Measurements from ENCODE around the gene UAP1L1. TPM values are rescaled to one million over a fixed set of nuclear protein-coding genes. Genes with fewer than 3 reads are reported as not detected.
A peak's percentile ranks its signal among the peaks of the same experiment; 100 is the strongest.

UAP1L1 gene
- total RNA-seq, 1 donor from 2014 or later: 2.1 TPM

DNA sequence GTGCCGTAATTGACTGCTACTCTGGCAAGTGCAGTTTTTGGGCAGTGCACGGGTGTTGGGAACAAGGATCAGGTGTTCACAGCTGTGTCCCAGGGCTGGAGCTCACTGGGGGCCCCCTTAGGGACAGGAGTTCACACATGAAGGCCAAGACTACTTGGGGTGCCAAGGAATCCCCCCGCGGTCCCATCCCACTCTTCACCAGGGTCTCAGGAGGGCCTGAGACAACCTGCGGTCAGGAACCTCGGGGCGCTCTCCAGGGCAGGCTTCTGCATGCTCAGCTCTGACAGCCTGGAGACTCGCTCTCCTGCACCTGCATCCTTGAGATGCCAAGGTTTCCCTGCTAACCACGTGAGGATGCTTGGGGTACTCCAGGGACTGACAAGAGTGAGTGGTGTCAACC is 7.2 kb downstream of the UAP1L1 start:
- no peak overlapping the region for H3K4me3 ChIP-seq (ENCODE audit: low read depth, low read length)
- TF ChIP-seq, protein P1, sequence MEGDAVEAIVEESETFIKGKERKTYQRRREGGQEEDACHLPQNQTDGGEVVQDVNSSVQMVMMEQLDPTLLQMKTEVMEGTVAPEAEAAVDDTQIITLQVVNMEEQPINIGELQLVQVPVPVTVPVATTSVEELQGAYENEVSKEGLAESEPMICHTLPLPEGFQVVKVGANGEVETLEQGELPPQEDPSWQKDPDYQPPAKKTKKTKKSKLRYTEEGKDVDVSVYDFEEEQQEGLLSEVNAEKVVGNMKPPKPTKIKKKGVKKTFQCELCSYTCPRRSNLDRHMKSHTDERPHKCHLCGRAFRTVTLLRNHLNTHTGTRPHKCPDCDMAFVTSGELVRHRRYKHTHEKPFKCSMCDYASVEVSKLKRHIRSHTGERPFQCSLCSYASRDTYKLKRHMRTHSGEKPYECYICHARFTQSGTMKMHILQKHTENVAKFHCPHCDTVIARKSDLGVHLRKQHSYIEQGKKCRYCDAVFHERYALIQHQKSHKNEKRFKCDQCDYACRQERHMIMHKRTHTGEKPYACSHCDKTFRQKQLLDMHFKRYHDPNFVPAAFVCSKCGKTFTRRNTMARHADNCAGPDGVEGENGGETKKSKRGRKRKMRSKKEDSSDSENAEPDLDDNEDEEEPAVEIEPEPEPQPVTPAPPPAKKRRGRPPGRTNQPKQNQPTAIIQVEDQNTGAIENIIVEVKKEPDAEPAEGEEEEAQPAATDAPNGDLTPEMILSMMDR (conservative IDR thresholded peaks at IDR 0.05; ENCODE audit: low read depth, low read length): no peak
- no peak for DNase-seq (ENCODE audit: low read depth)

DNA sequence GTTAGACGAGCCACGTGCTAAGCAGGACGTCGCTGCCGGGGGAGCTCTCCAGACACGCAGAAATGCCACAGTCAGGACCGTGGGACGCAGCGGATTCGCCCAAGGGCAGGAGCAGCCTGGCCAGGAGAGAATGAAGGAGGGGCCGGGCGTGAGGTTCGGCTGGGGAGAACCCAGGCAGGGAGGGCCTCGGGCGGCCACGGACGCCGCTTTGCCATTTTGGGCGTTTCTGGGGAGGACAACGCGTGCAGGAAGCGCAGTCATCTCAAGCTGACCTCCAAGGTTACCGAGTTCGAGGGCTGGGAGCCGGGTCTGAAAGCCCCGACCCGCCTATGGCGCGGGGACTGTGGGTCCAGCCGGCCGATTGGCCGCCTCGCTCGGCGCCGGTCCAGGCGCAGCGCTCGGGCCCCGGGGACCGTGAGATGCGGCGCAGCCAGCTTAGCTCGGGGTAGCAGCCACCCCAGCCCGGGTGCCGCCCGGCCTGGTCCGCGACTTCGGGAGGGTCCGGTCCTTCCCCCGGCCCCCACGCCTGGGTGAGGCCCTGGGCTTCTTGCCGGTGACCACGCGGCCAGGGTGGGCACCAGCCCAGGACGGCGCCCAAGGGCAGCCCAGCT is 8.7 kb downstream of the UAP1L1 start:
- TF ChIP-seq, protein P1 (conservative IDR thresholded peaks at IDR 0.05; ENCODE audit: low read depth, low read length): no peak
- H3K4me3 ChIP-seq (ENCODE audit: low read depth, low read length): peak overlapping the region; percentile 72
- DNase-seq (ENCODE audit: low read depth): no peak

DNA sequence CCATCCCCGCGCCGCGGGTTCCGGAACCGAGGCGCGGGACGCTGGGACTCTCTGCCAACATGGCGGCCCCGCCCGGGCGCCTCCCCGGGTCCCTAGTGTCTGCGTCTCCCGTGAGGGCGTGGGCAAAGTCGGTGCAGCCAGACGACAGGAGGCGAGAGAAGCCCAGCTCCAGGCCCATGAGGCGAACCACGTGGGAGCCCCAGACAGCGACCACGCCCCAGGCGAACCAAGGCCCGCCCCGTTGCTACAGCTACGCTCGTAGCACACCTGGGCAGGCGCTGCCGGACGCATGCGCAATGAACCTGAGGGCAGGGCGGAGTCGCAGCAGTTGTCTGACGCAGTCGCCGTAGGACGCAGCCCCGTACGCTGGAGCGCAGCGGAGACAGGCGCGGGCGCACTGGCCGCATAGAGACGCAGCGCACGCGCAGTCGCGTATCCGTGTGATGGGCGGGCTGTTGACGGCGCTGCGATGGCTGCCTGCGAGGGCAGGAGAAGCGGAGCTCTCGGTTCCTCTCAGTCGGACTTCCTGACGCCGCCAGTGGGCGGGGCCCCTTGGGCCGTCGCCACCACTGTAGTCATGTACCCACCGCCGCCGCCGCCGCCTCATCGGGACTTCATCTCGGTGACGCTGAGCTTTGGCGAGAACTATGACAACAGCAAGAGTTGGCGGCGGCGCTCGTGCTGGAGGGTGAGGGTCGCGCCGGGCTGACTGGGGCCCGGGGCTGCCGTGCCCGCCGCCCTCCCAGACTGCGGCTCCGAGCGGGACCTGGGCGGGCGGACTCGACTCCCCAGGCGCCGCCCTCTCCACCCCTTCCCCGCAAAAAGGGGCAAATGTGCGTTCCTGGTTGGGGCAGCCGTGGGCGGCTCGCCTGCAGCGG is 9.5 kb downstream of the UAP1L1 start, which contains the start of gene MAN1B1:
TSS of gene MAN1B1 (plus strand) at position 455 of the 878 bp plus-strand sequence. CDS start at position 470, 15 bp downstream.
- peak within 1 kb of the TSS; percentile 72 for H3K4me3 ChIP-seq (ENCODE audit: low read depth, low read length)
- peak; percentile 76 for DNase-seq (ENCODE audit: low read depth)
- TF ChIP-seq, protein P1 (conservative IDR thresholded peaks at IDR 0.05; ENCODE audit: low read depth, low read length): no peak

DNA sequence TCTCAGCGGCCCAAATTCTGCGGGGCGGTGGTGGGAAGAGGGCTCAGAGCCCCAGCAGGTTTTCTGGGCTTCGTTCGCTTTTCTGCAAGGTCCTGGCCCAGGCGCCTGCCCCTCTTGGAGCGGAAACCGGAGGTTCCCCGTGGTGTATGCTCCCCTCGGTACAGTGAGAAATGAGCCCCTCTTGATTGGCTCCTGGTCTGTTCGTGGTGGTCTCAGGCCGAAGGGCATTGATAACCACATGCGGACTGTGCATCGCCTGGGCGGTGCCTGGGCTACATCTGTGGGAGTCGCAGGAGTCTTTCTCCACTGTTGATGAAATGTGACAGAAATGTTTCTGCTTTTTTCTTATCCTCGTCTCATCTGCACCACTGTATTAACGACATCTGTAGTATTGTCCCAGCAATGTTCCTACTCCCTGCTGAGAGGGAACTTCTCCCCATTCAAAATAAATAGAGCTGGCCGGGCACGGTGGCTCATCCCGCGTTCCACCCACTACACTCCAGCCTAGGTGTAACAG is 10.2 kb downstream of the UAP1L1 start:
- TF ChIP-seq, protein P1 (conservative IDR thresholded peaks at IDR 0.05; ENCODE audit: low read depth, low read length): no peak
- peak overlapping the region; percentile 72 for H3K4me3 ChIP-seq (ENCODE audit: low read depth, low read length)
- DNase-seq (ENCODE audit: low read depth): no peak

DNA sequence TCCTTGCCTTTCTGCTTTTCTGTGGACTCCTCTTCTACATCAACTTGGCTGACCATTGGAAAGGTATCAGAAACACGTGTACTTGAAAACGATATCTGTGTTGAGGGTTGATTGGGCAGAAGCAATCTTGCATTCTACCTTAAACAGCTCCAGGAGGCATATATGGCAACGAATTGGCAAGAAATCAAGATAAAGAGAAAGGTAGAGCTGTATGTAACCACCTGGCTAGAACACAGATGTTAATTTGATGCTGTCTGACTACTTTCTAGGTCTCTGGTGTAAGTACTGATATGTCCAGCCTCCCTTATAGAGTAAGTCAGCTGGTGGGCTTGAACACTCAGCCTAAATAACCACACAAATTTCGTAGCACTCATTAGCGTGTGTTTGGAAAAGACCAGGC is 10.8 kb downstream of the UAP1L1 start:
- DNase-seq (ENCODE audit: low read depth): no peak
- TF ChIP-seq, protein P1 (conservative IDR thresholded peaks at IDR 0.05; ENCODE audit: low read depth, low read length): no peak
- peak overlapping the region; percentile 72 for H3K4me3 ChIP-seq (ENCODE audit: low read depth, low read length)

DNA sequence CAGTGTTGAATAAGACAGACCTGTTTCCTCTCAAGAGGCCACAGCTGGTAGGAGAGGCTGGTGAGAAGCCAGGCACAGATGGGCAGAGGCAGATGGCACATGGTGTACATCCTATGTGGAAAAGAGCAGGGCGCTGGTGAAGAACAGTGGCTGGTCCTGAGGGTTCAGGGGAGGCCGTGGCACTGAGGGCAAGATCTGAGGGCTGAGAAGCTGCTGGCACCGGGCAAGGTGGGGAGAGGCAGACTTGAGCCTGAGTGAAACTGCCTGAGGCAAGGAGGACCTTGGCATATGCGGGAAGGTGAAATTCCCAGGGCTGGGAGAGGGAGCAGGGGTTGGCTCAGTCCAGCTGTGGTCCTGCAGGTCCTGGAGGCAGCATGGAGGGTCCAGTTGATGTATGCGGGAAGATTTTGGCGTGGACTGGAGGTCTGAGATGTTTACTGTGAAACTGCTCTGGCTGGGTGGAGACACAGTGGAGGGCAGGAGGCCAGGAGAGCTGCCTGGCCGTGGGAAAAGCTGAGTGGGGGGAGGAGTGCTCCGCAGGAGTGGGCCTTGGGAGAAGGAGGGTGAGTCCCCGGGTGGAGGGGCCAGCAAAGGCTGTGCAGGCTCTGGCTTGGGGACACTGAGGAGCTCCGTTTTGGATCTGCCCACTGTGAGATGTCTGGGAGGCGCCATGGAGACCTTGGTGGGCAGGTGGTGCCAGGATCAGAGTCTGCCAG is 12.1 kb downstream of the UAP1L1 start:
- no peak overlapping the region for H3K4me3 ChIP-seq (ENCODE audit: low read depth, low read length)
- DNase-seq (ENCODE audit: low read depth): no peak
- TF ChIP-seq, protein P1 (conservative IDR thresholded peaks at IDR 0.05; ENCODE audit: low read depth, low read length): no peak
